H1 (cell line): Measurements from ENCODE around the gene RAP2A. TPM values are rescaled to one million over a fixed set of nuclear protein-coding genes. Genes with fewer than 3 reads are reported as not detected.

Experiments
- CTCF ChIA-PET: fragments of 300-600 bp; sonication (Branson Sonifier 250); formaldehyde crosslinking; loops from one replicate; lab custom pipeline; 2021; ENCODE audit not compliant: partially characterized antibody; lab: Charles Lee
- POLR2A ChIA-PET: fragments of 300-600 bp; sonication (Branson Sonifier 250); formaldehyde crosslinking; loops from one replicate; lab custom pipeline; 2021; ENCODE audit warnings: inconsistent platforms; ENCODE audit not compliant: partially characterized antibody; lab: Charles Lee
- DNase-seq, 2 experiments: peaks; one replicate each; pipeline versions ENCODE4 v3.0.0 to v3.0.0-alpha.2; 2010 to 2022; ENCODE audit warnings: low spot score in 2 of 2, low read depth in 1 of 2, mixed read lengths in 1 of 2
- FAIRE-seq: peaks from 2 replicates; lab custom pipeline; 2011; peaks lifted over from hg19 to GRCh38; lab: Jason Lieb, UNC
- H2AFZ ChIP-seq: 2 replicates; pipeline ENCODE4 v1.8.1; 2012; ENCODE audit warnings: low read length, inconsistent platforms
- H2AK5ac ChIP-seq: 2 replicates; pipeline ENCODE4 v1.6.1; 2013; ENCODE audit warnings: low read depth, low read length
- H2BK120ac ChIP-seq: replicated peaks from 2 replicates; pipeline ENCODE3; 2013; ENCODE audit warnings: low read depth, low read length, inconsistent platforms
- H2BK12ac ChIP-seq: 2 replicates; pipeline ENCODE4 v1.6.1; 2013; ENCODE audit warnings: low read depth, low read length
- H2BK15ac ChIP-seq: 2 replicates; pipeline ENCODE4 v1.6.1; 2013; ENCODE audit warnings: low read length
- H2BK20ac ChIP-seq: 2 replicates; pipeline ENCODE4 v1.6.1; 2013; ENCODE audit warnings: low read length
- H2BK5ac ChIP-seq: 2 replicates; pipeline ENCODE4 v1.6.1; 2013; ENCODE audit warnings: low read depth, low read length
- H3K14ac ChIP-seq: 2 replicates; pipeline ENCODE4 v1.6.1; 2013; ENCODE audit warnings: inconsistent platforms; ENCODE audit not compliant: insufficient read length
- H3K18ac ChIP-seq: 2 replicates; pipeline ENCODE4 v1.6.1; 2013; ENCODE audit warnings: low read length; ENCODE audit errors: extremely low read depth
- H3K23ac ChIP-seq: 2 replicates; pipeline ENCODE4 v1.6.1; 2013; ENCODE audit warnings: inconsistent platforms; ENCODE audit not compliant: insufficient read length
- H3K23me2 ChIP-seq: 2 replicates; pipeline ENCODE4 v1.6.1; 2013; ENCODE audit warnings: low read depth, low read length
- H3K27ac ChIP-seq: 2 replicates; pipeline ENCODE4 v1.6.1; 2011; ENCODE audit warnings: low read depth, low read length, inconsistent platforms
- H3K27me3 ChIP-seq, 4 experiments: replicated peaks in 1 of 4; 1 replicate in 1 of 4; 2 replicates in 3 of 4; pipeline versions ENCODE4 v1.6.1 to v1.8.1; 2011 to 2013; ENCODE audit warnings: low read length in 3 of 4, mild to moderate bottlenecking in 3 of 4, inconsistent platforms in 2 of 4, mixed read lengths in 2 of 4, moderate library complexity in 1 of 4; ENCODE audit not compliant: control insufficient read depth in 3 of 4, insufficient read depth in 3 of 4; ENCODE audit errors: extremely low read depth in 1 of 4
- H3K36me3 ChIP-seq, 4 experiments: 2 replicates each; pipeline versions ENCODE4 v1.6.1 to v1.8.1; 2011 to 2013; ENCODE audit warnings: mild to moderate bottlenecking in 4 of 4, low read length in 3 of 4, moderate library complexity in 2 of 4, control low read depth in 1 of 4, inconsistent platforms in 1 of 4; ENCODE audit not compliant: insufficient read depth in 4 of 4, control insufficient read depth in 2 of 4
- H3K4ac ChIP-seq: replicated peaks from 2 replicates; pipeline ENCODE3; 2013; ENCODE audit warnings: low read length, low read depth, mixed read lengths, inconsistent platforms; ENCODE audit not compliant: insufficient read length
- H3K4me1 ChIP-seq, 4 experiments: replicated peaks in 1 of 4; 1 replicate in 1 of 4; 2 replicates in 3 of 4; pipeline versions ENCODE4 v1.6.1 to v1.8.1; 2011 to 2013; ENCODE audit warnings: low read length in 3 of 4, inconsistent platforms in 2 of 4, mixed read lengths in 1 of 4; ENCODE audit not compliant: insufficient read depth in 4 of 4, control insufficient read depth in 3 of 4
- H3K4me2 ChIP-seq, 2 experiments: 2 replicates each; pipeline versions ENCODE4 v1.6.1 to v1.8.1; 2011 to 2013; ENCODE audit warnings: low read depth in 2 of 2, low read length in 2 of 2, control low read depth in 1 of 2, inconsistent platforms in 1 of 2, mild to moderate bottlenecking in 1 of 2; ENCODE audit not compliant: insufficient read depth in 1 of 2
- H3K4me3 ChIP-seq, 4 experiments: fragments of 200-600, 300-600 bp in 1 of 4; sonication (generic), shearing (Covaris generic), sonication (Bioruptor Twin) in 1 of 4; 2 replicates each; pipeline versions ENCODE4 v1.5.1 to v1.8.1; 2011 to 2016; ENCODE audit warnings: low read length in 4 of 4, low read depth in 3 of 4, control low read depth in 2 of 4, inconsistent platforms in 2 of 4, mild to moderate bottlenecking in 2 of 4, mixed read lengths in 1 of 4, moderate library complexity in 1 of 4; ENCODE audit not compliant: insufficient read depth in 2 of 4; ENCODE audit errors: extremely low read depth in 1 of 4
- H3K56ac ChIP-seq: replicated peaks from 2 replicates; pipeline ENCODE3; 2013; ENCODE audit warnings: low read depth, mild to moderate bottlenecking, mixed read lengths, low read length, inconsistent platforms; ENCODE audit not compliant: insufficient read length
- H3K79me1 ChIP-seq: 2 replicates; pipeline ENCODE4 v1.6.1; 2013; ENCODE audit warnings: low read depth, low read length, control low read depth
- H3K79me2 ChIP-seq, 2 experiments: 2 replicates each; pipeline versions ENCODE4 v1.6.1 to v1.8.1; 2012 to 2013; ENCODE audit warnings: low read length in 2 of 2, mild to moderate bottlenecking in 2 of 2, inconsistent platforms in 1 of 2; ENCODE audit not compliant: insufficient read depth in 2 of 2, control insufficient read depth in 1 of 2
- H3K9ac ChIP-seq, 4 experiments: replicated peaks in 1 of 4; 1 replicate in 1 of 4; 2 replicates in 3 of 4; pipeline versions ENCODE4 v1.6.1 to v1.8.1; 2011 to 2013; ENCODE audit warnings: low read depth in 3 of 4, low read length in 3 of 4, control low read depth in 2 of 4, mild to moderate bottlenecking in 2 of 4, moderate library complexity in 2 of 4, inconsistent platforms in 1 of 4; ENCODE audit errors: extremely low read depth in 1 of 4
- H3K9me3 ChIP-seq, 2 experiments: 2 replicates each; pipeline versions ENCODE4 v1.6.1 to v1.8.1; 2012 to 2013; ENCODE audit warnings: mild to moderate bottlenecking in 2 of 2, moderate library complexity in 2 of 2, control low read depth in 1 of 2, inconsistent platforms in 1 of 2, low read depth in 1 of 2, low read length in 1 of 2, mixed read lengths in 1 of 2; ENCODE audit not compliant: insufficient read depth in 2 of 2
- H4K20me1 ChIP-seq, 2 experiments: replicated peaks in 1 of 2; 2 replicates each; pipeline versions ENCODE3 to v1.8.1; 2011 to 2013; ENCODE audit warnings: inconsistent platforms in 2 of 2, low read length in 2 of 2, mild to moderate bottlenecking in 1 of 2; ENCODE audit not compliant: insufficient read depth in 2 of 2, control insufficient read depth in 1 of 2
- H4K5ac ChIP-seq: 2 replicates; pipeline ENCODE4 v1.6.1; 2013; ENCODE audit warnings: low read length, low read depth, mixed read lengths, inconsistent platforms; ENCODE audit not compliant: insufficient read length
- H4K8ac ChIP-seq: 2 replicates; pipeline ENCODE4 v1.8.0; 2013; ENCODE audit warnings: mild to moderate bottlenecking, moderate library complexity, low read length, inconsistent platforms; ENCODE audit not compliant: insufficient read depth; ENCODE audit errors: extremely low read depth
- H4K91ac ChIP-seq: replicated peaks from 2 replicates; pipeline ENCODE3; 2013; ENCODE audit warnings: low read length, mixed read lengths, inconsistent platforms; ENCODE audit not compliant: insufficient read length
- BRCA1 ChIP-seq: IDR thresholded peaks from 2 replicates; pipeline ENCODE4 v1.6.1; 2012; ENCODE audit warnings: low read depth, low read length, improper control_type of control experiment
- CBX8 ChIP-seq: fragments of 300-800, 300-1000 bp; sonication (generic); IDR thresholded peaks from 2 replicates; pipeline ENCODE4 v1.7.1; 2016; ENCODE audit warnings: low read depth, low read length, borderline replicate concordance
- CREB1 ChIP-seq: IDR thresholded peaks from 2 replicates; pipeline ENCODE4 v1.6.1; 2012; ENCODE audit warnings: inconsistent platforms
- CTCF ChIP-seq, 3 experiments: IDR thresholded peaks; 1 replicate in 2 of 3; 2 replicates in 1 of 3; pipeline versions ENCODE4 v1.5.1 to v1.6.1; 2011; ENCODE audit warnings: low read length in 3 of 3, mild to moderate bottlenecking in 3 of 3, inconsistent platforms in 2 of 3, low read depth in 1 of 3, moderate library complexity in 1 of 3; ENCODE audit not compliant: insufficient read depth in 1 of 3; ENCODE audit errors: control extremely low read depth in 1 of 3
- EZH2 ChIP-seq: fragments of 200-600 bp; sonication (generic); IDR thresholded peaks from 2 replicates; pipeline ENCODE4 v1.7.1; 2012; ENCODE audit warnings: low read depth, mild to moderate bottlenecking, moderate library complexity, low read length, inconsistent platforms; ENCODE audit not compliant: severe bottlenecking
- HDAC6 ChIP-seq: IDR thresholded peaks from one replicate; pipeline ENCODE4 v1.7.1; 2012; ENCODE audit warnings: low read depth, mild to moderate bottlenecking, inconsistent platforms, low read length, moderate library complexity
- KDM1A ChIP-seq: fragments of 200-600, 300-600 bp; sonication (generic); IDR thresholded peaks from 2 replicates; pipeline ENCODE4 v1.7.1; 2016; ENCODE audit warnings: mild to moderate bottlenecking, low read length, borderline replicate concordance
- SIRT6 ChIP-seq: IDR thresholded peaks from one replicate; pipeline ENCODE4 v1.7.1; 2012; ENCODE audit warnings: low read length, inconsistent platforms
- SP1 ChIP-seq: IDR thresholded peaks from 2 replicates; pipeline ENCODE4 v1.6.1; 2011; ENCODE audit warnings: low read depth, low read length
- USF2 ChIP-seq: IDR thresholded peaks from 2 replicates; pipeline ENCODE4 v1.6.1; 2011; ENCODE audit warnings: low read length, improper control_type of control experiment
- YY1 ChIP-seq: IDR thresholded peaks from 2 replicates; pipeline ENCODE4 v1.6.1; 2011; ENCODE audit warnings: low read depth, mild to moderate bottlenecking, low read length
- ZNF274 ChIP-seq: IDR thresholded peaks from 2 replicates; pipeline ENCODE4 v1.7.0; 2012; ENCODE audit warnings: low read length, borderline replicate concordance; ENCODE audit errors: extremely low read depth
- WGBS, 2 experiments: shearing (Covaris generic) in 1 of 2; methylation state at CpG; one replicate each; pipeline versions ENCODE4 v1.1.6 to v1.1.7; 2013 to 2015; ENCODE audit warnings: low lambda C conversion rate in 2 of 2, mixed read lengths in 2 of 2, inconsistent platforms in 1 of 2, low coverage in 1 of 2, missing lambda C conversion rate in 1 of 2; ENCODE audit not compliant: insufficient replicate concordance in 2 of 2, insufficient coverage in 1 of 2, insufficient read length in 1 of 2; ENCODE audit errors: extremely low coverage in 1 of 2, missing lambda C conversion rate in 1 of 2; 5-methylcytosine and 5-hydroxymethylcytosine counted together
- polyA plus RNA-seq, 7 experiments: library from polyadenylated mRNA; depleted of rRNA in 3 of 7; stranded (reverse) in 5 of 7; unstranded in 2 of 7; fragments of >200 nt in 5 of 7; fragments of 200-250 nt in 2 of 7; gene quantifications; 1 replicate in 5 of 7; 2 replicates in 1 of 7; 4 replicates in 1 of 7; pipeline versions ENCODE4 v1.2.1 to v1.2.3, GENCODE V29; 2011 to 2013; ENCODE audit warnings: missing spikeins in 2 of 7, mixed read lengths in 2 of 7
- total RNA-seq: library from RNA; stranded (reverse); fragmentation: NEBNext Ultra II Directional; extraction: Animal tissue kit (Norgen Biotek cat#: 25700); gene quantifications from 2 replicates; pipeline ENCODE4 v1.2.1, GENCODE V29; 2021

The RAP2A gene
- total and polyA plus RNA-seq, 2 of the 8 experiments (the other 6 are each of a cell fraction or from before 2014, with no cell fraction given), result 8.4 to 43.4 TPM

- no peak overlapping the region for H2AK5ac ChIP-seq
- H3K18ac ChIP-seq, result no peak overlapping the region
- peaks cover 0 to 3% (median 0%) of the 10 kb centered on the region in 4 experiments; a peak in 2 of 7 replicates for H3K4me1 ChIP-seq
- no peak overlapping the region for H3K4me2 ChIP-seq
- no peaks in the 10 kb centered on the region for H3K27me3 ChIP-seq
- no peak overlapping the region for H4K8ac ChIP-seq
- no peak overlapping the region for H4K5ac ChIP-seq
- WGBS, 2 experiments, result 100% methylated on average over 1 of the region's 1 CpG; no CpG with 5 or more reads in 1 of the 2 experiments
- H3K4ac ChIP-seq, result no peak overlapping the region
- no peaks in the 10 kb centered on the region for H3K23me2 ChIP-seq
- H3K14ac ChIP-seq, result no peak overlapping the region
- no peak overlapping the region for H3K23ac ChIP-seq
- H3K79me1 ChIP-seq, result no peaks in the 10 kb centered on the region
- no peak overlapping the region for H3K27ac ChIP-seq
- no peak overlapping the region for H2BK5ac ChIP-seq
- no peak overlapping the region for H2BK15ac ChIP-seq
- no peak overlapping the region for H3K56ac ChIP-seq
- H3K79me2 ChIP-seq, result no peaks in the 10 kb centered on the region
- no peaks in the 10 kb centered on the region for H3K9me3 ChIP-seq
- H2BK12ac ChIP-seq, result no peak overlapping the region
- no peaks in the 10 kb centered on the region for H4K20me1 ChIP-seq
- H3K36me3 ChIP-seq, result no peaks in the 10 kb centered on the region
- no peak overlapping the region for H3K9ac ChIP-seq
- H2BK120ac ChIP-seq, result no peak overlapping the region
- ChIA-PET POLR2A (no interaction called here), CTCF (interaction anchor here (0.7 to 1.1 kb wide), 2 partner anchors 13 to 58 kb away, joined by 3 read pairs; no protein-coding TSS in a partner anchor)
- no peak overlapping the region for H4K91ac ChIP-seq
- H2AFZ ChIP-seq, result no peak overlapping the region
- DNase-seq (no peak), FAIRE-seq (no peak)
- H2BK20ac ChIP-seq, result no peak overlapping the region
- H3K4me3 ChIP-seq, result no peak overlapping the region
- TF ChIP-seq USF2, result no peak
- TF ChIP-seq CBX8, result no peak
- no peak for TF ChIP-seq ZNF274
- no peak for TF ChIP-seq YY1
- TF ChIP-seq CTCF (IDR thresholded peaks at IDR 0.05; ENCODE audit: control extremely low read depth in 1 of 3, insufficient read depth in 1 of 3, low read depth in 1 of 3, low read length in 3 of 3), result no peak
- no peak for TF ChIP-seq EZH2
- no peak for TF ChIP-seq SIRT6
- no peak for TF ChIP-seq BRCA1
- no peak for TF ChIP-seq SP1
- TF ChIP-seq HDAC6, result no peak
- TF ChIP-seq KDM1A, result no peak
- TF ChIP-seq CREB1, result no peak
These were observed 49.5 kb downstream of the RAP2A start for GRCh38 chr13:97483465-97483864.
